ENCODE results near the gene ALK. TPM values are rescaled to one million over a fixed set of nuclear protein-coding genes. Genes with fewer than 3 reads are reported as not detected.

ALK gene
- total and polyA plus RNA-seq, 2 experiments from 2014 or later: 0.35 TPM; not detected in 1

GRCh38 chr2:29236074-29236473 is 685.3 kb downstream of the ALK start:
- Histone ChIP-seq H3K4me2 (no peak overlapping the region), H3K27me3 (ENCODE audit: insufficient read depth) (no peaks in the 10 kb centered on the region), H3K4me3 (no peak overlapping the region), H3K27ac (ENCODE audit: low read depth) (no peak overlapping the region), H3K36me3 (ENCODE audit: insufficient read depth) (no peaks in the 10 kb centered on the region), H3K79me2 (replicated peaks; ENCODE audit: insufficient read depth) (no peaks in the 10 kb centered on the region), H2AFZ (no peak overlapping the region), H3K9me2 (ENCODE audit: insufficient read depth) (no peaks in the 10 kb centered on the region), H4K20me1 (replicated peaks; ENCODE audit: insufficient read depth) (no peaks in the 10 kb centered on the region), H3K4me1 (ENCODE audit: insufficient read depth) (no peaks in the 10 kb centered on the region), H3F3A (replicated peaks; ENCODE audit: low read depth) (no peaks in the 10 kb centered on the region)
- Mint-ChIP-seq H3K4me1 (no peaks in the 10 kb centered on the region), H3K9me3 (no peaks in the 10 kb centered on the region), H3K36me3 (ENCODE audit: low read depth) (no peaks in the 10 kb centered on the region), H3K27ac (no peak overlapping the region), H3K4me3 (no peak overlapping the region), H3K27me3 (ENCODE audit: insufficient read depth, low read depth, poor library complexity) (no peaks in the 10 kb centered on the region)
- no peak for DNase-seq (ENCODE audit: low spot score)
- ATAC-seq: no peak
- TF ChIP-seq ZNF462 (CRISPR knock-in tag; IDR thresholded peaks at IDR 0.05) (no peak), EZH2 (IDR thresholded peaks at IDR 0.05; ENCODE audit: low read depth, unreplicated experiment) (no peak), NANOG (IDR thresholded peaks at IDR 0.05; ENCODE audit: borderline replicate concordance) (no peak), EZH2phosphoT487 (IDR thresholded peaks at IDR 0.05; ENCODE audit: unreplicated experiment) (no peak), ZNF331 (CRISPR knock-in tag; IDR thresholded peaks at IDR 0.05; ENCODE audit: low read depth) (no peak), CTCF (conservative IDR thresholded peaks at IDR 0.05; ENCODE audit: low read depth in 2 of 2) (no peak), ZNF114 (CRISPR knock-in tag; IDR thresholded peaks at IDR 0.05) (no peak), ETS1 (IDR thresholded peaks at IDR 0.05) (no peak), JUNB (IDR thresholded peaks at IDR 0.05; ENCODE audit: unreplicated experiment) (no peak), REST (IDR thresholded peaks at IDR 0.05; ENCODE audit: unreplicated experiment) (no peak), POLR2AphosphoS5 (IDR thresholded peaks at IDR 0.05; ENCODE audit: low read depth) (no peak), CREB1 (CRISPR knock-in tag; IDR thresholded peaks at IDR 0.05; ENCODE audit: low read depth) (no peak), STAT1 (IDR thresholded peaks at IDR 0.05; ENCODE audit: unreplicated experiment) (no peak)
